ENCODE data around the gene PTTG2. TPM values are rescaled to one million over a fixed set of nuclear protein-coding genes. Genes with fewer than 3 reads are reported as not detected.
A peak's percentile ranks its signal among the peaks of the same experiment; 100 is the strongest.
"Not testable (repeated sequence)": the region's sequence is repeated elsewhere in the genome, so short reads cannot be mapped to it uniquely, and the experiment has no call there.

PTTG2 gene
- 0.38 TPM for total RNA-seq
- long read RNA-seq = 0 reads

- no peak for ATAC-seq
- no peak for DNase-seq (ENCODE audit: missing footprints)
- intact Hi-C loops (cut with DNase I) = no loop called here
These were observed at the start of gene PTTG2 for GRCh38 chr4:37960098-37960497. Gene PTTG2 (plus strand): TSS chr4:37960398. CDS start chr4:37960435, 37 bp downstream.

- intact Hi-C loops (cut with DNase I) = no loop called here
- DNase-seq (ENCODE audit: missing footprints) = no peak
- ATAC-seq = no peak
These were observed 45.7 kb upstream of the PTTG2 start for GRCh38 chr4:37914539-37914938.

GRCh38 chr4:37917388-37917787 is 42.8 kb upstream of the PTTG2 start:
- DNase-seq (ENCODE audit: missing footprints) = no peak
- ATAC-seq = no peak
- intact Hi-C loops (cut with DNase I) = no loop called here

- DNase-seq (ENCODE audit: missing footprints) (no peak), ATAC-seq (no peak)
- intact Hi-C loops (cut with DNase I) = no loop called here
These were observed 41.5 kb upstream of the PTTG2 start for GRCh38 chr4:37918653-37919052.

- DNase-seq (ENCODE audit: missing footprints) (no peak), ATAC-seq (no peak)
- intact Hi-C loops (cut with DNase I) = no loop called here
These were observed 37.9 kb upstream of the PTTG2 start for GRCh38 chr4:37922328-37922727.

- ATAC-seq; intact Hi-C loops (cut with DNase I); DNase-seq (ENCODE audit: missing footprints): not testable (repeated sequence)
These were observed 37.1 kb upstream of the PTTG2 start for GRCh38 chr4:37923089-37923488.

- DNase-seq (ENCODE audit: missing footprints) (no peak), ATAC-seq (no peak)
- intact Hi-C loops (cut with DNase I) = no loop called here
These were observed 35.3 kb upstream of the PTTG2 start for GRCh38 chr4:37924946-37925345.

- no peak for ATAC-seq
- no peak for DNase-seq (ENCODE audit: missing footprints)
- intact Hi-C loops (cut with DNase I) = no loop called here
These were observed 32.8 kb upstream of the PTTG2 start for GRCh38 chr4:37927434-37927833.

- no peak for ATAC-seq
- intact Hi-C loops (cut with DNase I) = no loop called here
These were observed 31.5 kb upstream of the PTTG2 start for GRCh38 chr4:37928426-37929416.

GRCh38 chr4:37934096-37934495 is 26.1 kb upstream of the PTTG2 start:
- no peak for ATAC-seq
- no peak for DNase-seq (ENCODE audit: missing footprints)
- intact Hi-C loops (cut with DNase I) = loop anchor here (5.0 kb wide), 1 partner anchor 38 kb away; no protein-coding TSS in a partner anchor

More at GRCh38 chr4:37928426-37929416, 31.5 kb upstream of the PTTG2 start:
- DNase-seq (ENCODE audit: missing footprints) = no peak

- no peak for ATAC-seq
- intact Hi-C loops (cut with DNase I) = loop anchor here (5.0 kb wide), 1 partner anchor 38 kb away; no protein-coding TSS in a partner anchor
- DNase-seq (ENCODE audit: missing footprints) = no peak
These were observed 25.6 kb upstream of the PTTG2 start for GRCh38 chr4:37934609-37935008.

- intact Hi-C loops (cut with DNase I) = no loop called here
- ATAC-seq (no peak), DNase-seq (ENCODE audit: missing footprints) (no peak)
These were observed 25.2 kb upstream of the PTTG2 start for GRCh38 chr4:37935026-37935425.

- ATAC-seq = peak; percentile 95
- intact Hi-C loops (cut with DNase I) = loop anchor here (2.0 kb wide), 1 partner anchor 26 kb away; no protein-coding TSS in a partner anchor
- DNase-seq (ENCODE audit: missing footprints) = peak; percentile 62
These were observed 23.2 kb upstream of the PTTG2 start for GRCh38 chr4:37936889-37937498.

GRCh38 chr4:37938208-37938607 is 22.0 kb upstream of the PTTG2 start:
- intact Hi-C loops (cut with DNase I) = no loop called here
- ATAC-seq = no peak
- no peak for DNase-seq (ENCODE audit: missing footprints)

- ATAC-seq = peak; percentile 59
- intact Hi-C loops (cut with DNase I) = no loop called here
- no peak for DNase-seq (ENCODE audit: missing footprints)
These were observed 13.6 kb upstream of the PTTG2 start for GRCh38 chr4:37946503-37947179.

GRCh38 chr4:37948542-37948941 is 11.7 kb upstream of the PTTG2 start:
- DNase-seq (ENCODE audit: missing footprints) = no peak
- intact Hi-C loops (cut with DNase I) = no loop called here
- ATAC-seq = no peak

- intact Hi-C loops (cut with DNase I) = no loop called here
- no peak for ATAC-seq
- DNase-seq (ENCODE audit: missing footprints) = no peak
These were observed 10.4 kb upstream of the PTTG2 start for GRCh38 chr4:37949636-37950426.
